Measurements from ENCODE around the gene DHRS7. TPM values are rescaled to one million over a fixed set of nuclear protein-coding genes. Genes with fewer than 3 reads are reported as not detected.
"Not testable (repeated sequence)": the region's sequence is repeated elsewhere in the genome, so short reads cannot be mapped to it uniquely, and the experiment has no call there.

Gene DHRS7
- total RNA-seq, 3 donors from 2014 or later = 30.1 to 41.7 (median 35.2) TPM

DNA sequence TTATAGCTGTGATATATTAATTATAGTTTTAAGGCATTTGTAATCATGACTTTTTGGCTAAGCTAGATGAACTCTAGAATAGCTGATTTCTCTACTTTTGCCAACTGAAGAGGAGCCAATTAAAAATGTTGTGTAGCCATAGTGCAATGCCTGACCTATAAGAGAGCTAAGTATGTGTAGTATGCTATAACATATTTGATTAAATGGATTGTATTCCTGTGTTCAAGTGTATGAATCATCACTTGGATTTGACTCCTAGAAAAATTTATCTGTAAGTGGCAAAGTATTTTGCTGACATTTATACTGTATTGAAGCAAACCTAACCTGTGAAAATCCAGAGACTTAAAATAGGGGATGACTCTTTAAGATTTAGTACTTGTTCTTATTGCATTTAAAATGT, 39.3 kb downstream of the DHRS7 start:
- ATAC-seq = no peak
- Mint-ChIP-seq H3K4me1 (ENCODE audit: low read depth) (no peaks in the 10 kb centered on the region), H3K36me3 (ENCODE audit: insufficient read depth) (peaks cover 64% of the 10 kb centered on the region), H3K27me3 (ENCODE audit: low read depth) (no peaks in the 10 kb centered on the region), H3K9me3 (no peaks in the 10 kb centered on the region), H3K4me3 (no peak overlapping the region)
- DNase-seq = no peak

DNA sequence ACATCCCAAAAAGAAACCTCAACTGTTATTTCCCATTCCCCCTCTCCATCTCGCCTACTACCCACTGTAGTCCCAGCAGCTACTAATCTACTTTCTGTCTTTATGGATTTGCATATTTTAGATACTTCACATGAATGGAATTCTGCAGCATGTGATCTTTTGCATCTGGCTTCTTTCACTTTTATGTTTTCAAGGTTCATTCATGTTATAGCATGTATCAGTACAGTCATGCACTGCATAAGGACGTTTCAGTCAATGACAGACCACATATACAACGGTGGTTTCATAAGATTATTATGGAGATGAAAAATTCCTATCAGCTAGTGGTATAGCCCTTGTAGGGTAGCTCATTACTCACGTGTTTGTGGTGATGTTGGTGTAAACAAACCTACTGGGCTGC, 49.0 kb downstream of the DHRS7 start:
- Mint-ChIP-seq H3K36me3 (ENCODE audit: insufficient read depth) (peaks cover 29% of the 10 kb centered on the region), H3K9me3 (no peaks in the 10 kb centered on the region), H3K4me1 (ENCODE audit: low read depth) (peaks cover 2% of the 10 kb centered on the region)

DNA sequence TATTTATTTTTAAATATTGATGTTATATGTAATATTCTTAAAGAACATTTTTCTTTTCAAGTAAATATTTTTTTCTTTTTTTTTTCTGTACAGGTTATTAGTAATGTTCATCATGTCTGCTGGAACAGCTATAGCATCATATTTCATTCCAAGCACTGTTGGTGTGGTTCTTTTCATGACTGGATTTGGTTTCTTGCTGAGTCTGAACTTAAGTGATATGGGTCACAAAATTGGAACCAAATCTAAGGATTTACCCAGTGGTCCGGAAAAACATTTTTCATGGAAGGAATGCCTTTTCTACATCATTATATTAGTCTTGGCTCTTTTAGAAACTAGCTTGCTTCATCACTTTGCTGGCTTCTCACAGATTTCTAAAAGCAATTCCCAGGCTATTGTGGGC, 50.3 kb downstream of the DHRS7 start:
- Mint-ChIP-seq H3K27me3 (ENCODE audit: low read depth) (no peaks in the 10 kb centered on the region), H3K36me3 (ENCODE audit: insufficient read depth) (peaks cover 31% of the 10 kb centered on the region)

More for the DNA sequence above, 49.0 kb downstream of the DHRS7 start:
- Mint-ChIP-seq H3K4me3 (no peak overlapping the region), H3K27me3 (ENCODE audit: low read depth) (no peaks in the 10 kb centered on the region)
- ATAC-seq (no peak), DNase-seq (no peak)

DNA sequence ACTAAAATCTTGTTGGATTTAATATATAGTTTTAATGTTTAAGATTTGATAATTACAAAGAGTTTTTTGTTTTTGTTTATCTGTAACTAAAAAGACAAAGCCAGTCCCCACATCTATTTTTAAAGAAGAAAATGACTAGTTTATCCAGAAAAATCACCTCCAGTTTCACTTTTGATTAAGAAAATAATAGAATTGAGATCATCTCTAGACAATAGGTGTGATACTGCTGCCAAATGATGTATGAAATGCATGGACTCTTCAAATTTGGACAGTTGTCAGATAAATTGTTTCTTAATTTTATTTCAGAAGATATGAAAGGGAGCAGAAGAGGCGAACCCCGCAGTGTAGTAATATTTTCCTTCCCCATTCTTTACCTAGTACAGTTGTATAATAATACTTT, 53.5 kb downstream of the DHRS7 start:
- Mint-ChIP-seq H3K4me3 (no peak overlapping the region), H3K27me3 (ENCODE audit: low read depth) (no peaks in the 10 kb centered on the region), H3K9me3 (no peaks in the 10 kb centered on the region), H3K4me1 (ENCODE audit: low read depth) (peaks cover 13% of the 10 kb centered on the region), H3K36me3 (ENCODE audit: insufficient read depth) (peaks cover 33% of the 10 kb centered on the region)
- ATAC-seq (no peak), DNase-seq (no peak)

More for the DNA sequence above, 50.3 kb downstream of the DHRS7 start:
- DNase-seq = no peak
- ATAC-seq = no peak
- Mint-ChIP-seq H3K4me1 (ENCODE audit: low read depth) (peaks cover 4% of the 10 kb centered on the region), H3K9me3 (no peaks in the 10 kb centered on the region), H3K4me3 (no peak overlapping the region)

DNA sequence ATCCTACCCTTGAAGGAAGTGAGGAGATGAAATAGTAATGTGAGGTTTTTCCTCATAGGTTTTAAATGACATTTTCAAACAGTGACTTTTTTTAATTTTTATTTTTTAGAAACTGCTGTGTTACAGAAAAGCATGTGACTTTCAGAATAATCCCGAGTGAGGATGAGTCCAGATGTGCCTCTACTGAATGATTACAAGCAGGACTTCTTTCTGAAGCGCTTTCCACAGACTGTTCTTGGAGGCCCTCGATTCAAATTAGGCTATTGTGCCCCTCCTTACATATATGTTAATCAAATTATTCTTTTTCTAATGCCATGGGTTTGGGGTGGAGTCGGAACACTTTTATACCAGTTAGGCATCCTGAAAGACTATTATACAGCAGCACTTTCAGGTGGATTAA, 57.7 kb downstream of the DHRS7 start:
- Mint-ChIP-seq H3K27me3 (ENCODE audit: low read depth) (no peaks in the 10 kb centered on the region), H3K4me3 (no peak overlapping the region), H3K4me1 (ENCODE audit: low read depth) (peaks cover 21% of the 10 kb centered on the region), H3K36me3 (ENCODE audit: insufficient read depth) (peaks cover 31% of the 10 kb centered on the region), H3K9me3 (no peaks in the 10 kb centered on the region)
- DNase-seq (no peak), ATAC-seq (no peak)

DNA sequence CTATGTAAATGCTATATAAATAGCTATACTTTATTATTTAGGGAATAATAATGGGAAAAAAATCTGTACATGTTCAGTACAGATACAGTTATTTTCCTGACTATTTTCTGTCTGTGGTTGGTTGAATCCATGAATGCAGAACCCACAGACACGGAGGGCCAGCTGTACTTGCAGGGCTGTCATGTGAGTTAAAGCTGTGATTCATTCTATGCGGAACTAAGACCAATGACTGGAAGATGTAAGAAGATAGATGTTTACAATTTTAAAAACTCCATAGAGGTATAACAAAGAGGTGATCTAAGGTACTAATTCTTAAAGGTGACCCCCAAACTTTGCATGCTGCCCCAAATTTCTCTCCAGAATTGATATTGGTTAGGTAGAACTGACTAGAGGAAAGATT, 58.9 kb downstream of the DHRS7 start:
- no peaks in the 10 kb centered on the region for H3K27me3 Mint-ChIP-seq (ENCODE audit: low read depth)
- H3K4me3 Mint-ChIP-seq = no peak overlapping the region
- DNase-seq (no peak), ATAC-seq (no peak)
- H3K36me3 Mint-ChIP-seq (ENCODE audit: insufficient read depth) = peaks cover 31% of the 10 kb centered on the region
- H3K9me3 Mint-ChIP-seq = no peaks in the 10 kb centered on the region
- peaks cover 25% of the 10 kb centered on the region for H3K4me1 Mint-ChIP-seq (ENCODE audit: low read depth)

DNA sequence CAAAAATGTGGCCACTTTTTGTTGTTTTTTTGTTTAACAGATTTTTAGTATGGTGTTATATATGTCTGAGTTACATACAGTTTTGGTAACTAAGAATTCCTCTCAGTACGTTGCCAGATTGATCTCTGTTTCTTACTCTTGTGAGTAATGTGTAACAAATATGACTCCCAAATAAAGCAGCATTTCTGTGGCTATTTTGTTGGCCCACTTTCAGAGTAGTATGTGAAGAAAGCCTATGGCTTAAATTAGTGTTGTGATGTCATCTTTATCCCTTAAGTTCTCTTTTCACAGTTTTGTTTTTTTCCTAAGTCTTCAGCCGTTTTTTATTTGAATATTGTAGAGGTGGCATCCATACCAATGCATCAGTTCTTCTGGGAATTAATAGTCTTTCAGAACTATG, 62.8 kb downstream of the DHRS7 start:
- H3K9me3 Mint-ChIP-seq = no peaks in the 10 kb centered on the region
- ATAC-seq (no peak), DNase-seq (no peak)
- peaks cover 26% of the 10 kb centered on the region for H3K36me3 Mint-ChIP-seq (ENCODE audit: insufficient read depth)
- H3K27me3 Mint-ChIP-seq (ENCODE audit: low read depth) = no peaks in the 10 kb centered on the region
- peaks cover 29% of the 10 kb centered on the region for H3K4me1 Mint-ChIP-seq (ENCODE audit: low read depth)
- no peak overlapping the region for H3K4me3 Mint-ChIP-seq

DNA sequence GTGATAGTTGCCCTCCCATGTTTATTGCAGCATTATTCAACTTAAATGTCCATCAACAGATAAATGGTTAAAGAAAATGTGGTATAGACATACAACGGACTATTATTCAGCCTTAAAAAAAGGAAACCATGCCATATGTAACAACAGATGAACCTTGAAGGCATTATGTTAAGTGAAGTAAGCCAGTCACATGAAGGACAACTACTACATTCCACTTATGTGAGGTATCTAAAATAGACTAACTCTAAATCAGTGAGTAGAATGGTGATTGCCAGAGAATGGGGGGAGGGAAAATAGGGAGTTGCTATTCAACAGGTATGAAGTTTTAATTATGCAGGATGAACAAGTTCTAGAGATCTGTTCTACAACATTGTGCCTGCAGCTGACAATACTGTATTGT, 63.4 kb downstream of the DHRS7 start:
- H3K36me3 Mint-ChIP-seq (ENCODE audit: insufficient read depth) = peaks cover 28% of the 10 kb centered on the region
- H3K4me1 Mint-ChIP-seq (ENCODE audit: low read depth) = peaks cover 31% of the 10 kb centered on the region
- H3K9me3 Mint-ChIP-seq = no peaks in the 10 kb centered on the region
- DNase-seq = no peak
- no peaks in the 10 kb centered on the region for H3K27me3 Mint-ChIP-seq (ENCODE audit: low read depth)
- H3K4me3 Mint-ChIP-seq = no peak overlapping the region
- ATAC-seq = no peak

DNA sequence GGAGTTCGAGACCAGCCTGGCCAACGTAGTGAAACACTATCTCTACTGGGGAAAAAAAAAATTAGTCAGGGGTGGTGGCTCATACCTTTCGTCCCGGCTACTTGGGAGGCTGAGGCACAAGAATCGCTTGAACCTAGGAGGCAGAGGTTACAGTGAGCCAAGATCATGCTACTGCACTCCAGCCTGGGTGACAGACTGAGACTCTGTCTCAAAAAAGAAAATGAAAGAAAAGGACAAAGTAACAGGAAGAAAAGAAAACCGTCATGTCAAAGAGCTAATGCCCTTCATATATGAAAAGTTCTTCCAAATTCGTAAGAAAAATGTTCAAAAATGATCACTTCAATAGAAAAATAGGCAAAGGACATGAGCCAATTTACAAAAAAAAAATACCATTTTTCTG, 65.3 kb downstream of the DHRS7 start:
- not testable (repeated sequence) for ATAC-seq; H3K4me3 Mint-ChIP-seq; DNase-seq; H3K9me3 Mint-ChIP-seq; H3K27me3 Mint-ChIP-seq (ENCODE audit: low read depth)
- Mint-ChIP-seq H3K36me3 (ENCODE audit: insufficient read depth) (peaks cover 30% of the 10 kb centered on the region), H3K4me1 (ENCODE audit: low read depth) (peaks cover 40% of the 10 kb centered on the region)

DNA sequence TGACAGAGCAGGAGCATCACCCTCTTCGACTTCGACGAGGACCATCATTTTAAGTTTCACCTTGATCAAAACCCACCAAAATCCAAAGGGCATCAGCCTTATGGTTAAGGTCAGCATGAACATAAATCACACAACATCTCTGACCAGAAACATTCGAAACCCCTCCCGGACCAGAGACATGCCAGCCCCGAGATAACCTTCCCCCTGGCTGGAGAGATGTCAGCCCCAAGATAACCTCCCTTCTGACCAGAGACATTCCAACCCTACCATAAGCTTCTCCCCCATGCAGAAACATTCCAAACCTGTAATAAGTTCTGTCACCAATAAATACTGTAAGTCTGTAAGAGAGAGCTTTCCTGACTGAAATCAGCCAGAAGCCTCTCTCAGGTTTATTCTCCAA, 67.2 kb downstream of the DHRS7 start:
- Mint-ChIP-seq H3K27me3 (ENCODE audit: low read depth) (no peaks in the 10 kb centered on the region), H3K9me3 (no peaks in the 10 kb centered on the region), H3K4me3 (no peak overlapping the region), H3K4me1 (ENCODE audit: low read depth) (peaks cover 53% of the 10 kb centered on the region), H3K36me3 (ENCODE audit: insufficient read depth) (peaks cover 28% of the 10 kb centered on the region)
- no peak for ATAC-seq
- DNase-seq = no peak

DNA sequence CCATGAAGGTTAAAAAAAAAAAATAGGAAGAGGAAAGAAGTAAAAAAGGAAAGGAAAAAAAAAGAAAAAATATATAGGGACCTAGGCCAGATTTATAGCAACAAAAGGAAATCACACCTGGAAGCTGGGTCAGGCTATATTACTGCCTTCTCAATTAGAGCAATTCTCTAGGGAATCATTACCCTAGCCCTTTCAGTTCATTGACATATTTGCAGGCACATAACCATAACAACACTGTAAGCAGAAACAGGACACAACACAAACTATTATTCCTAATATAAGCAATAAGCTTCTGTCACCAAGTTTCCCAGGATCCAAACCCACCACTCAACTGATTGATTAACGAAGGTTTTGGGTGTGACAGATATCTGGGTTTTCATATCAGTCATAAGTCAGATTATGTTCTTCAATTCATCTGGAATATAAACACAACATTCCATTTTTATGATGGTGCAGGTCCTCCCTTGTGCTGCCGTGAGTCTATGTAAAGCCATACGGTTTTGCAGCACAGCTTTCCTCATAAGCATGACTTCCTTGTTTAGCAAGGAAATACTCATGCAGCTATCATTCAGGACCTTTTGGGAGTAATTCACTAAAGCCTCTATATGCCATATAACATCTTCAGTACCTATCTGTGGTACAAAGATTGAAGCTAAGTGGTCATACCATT, 69.3 kb downstream of the DHRS7 start:
- no peak for DNase-seq
- no peak for ATAC-seq
- Mint-ChIP-seq H3K27me3 (ENCODE audit: low read depth) (no peaks in the 10 kb centered on the region), H3K4me3 (no peak overlapping the region), H3K4me1 (ENCODE audit: low read depth) (peaks cover 47% of the 10 kb centered on the region), H3K9me3 (no peaks in the 10 kb centered on the region), H3K36me3 (ENCODE audit: insufficient read depth) (peaks cover 24% of the 10 kb centered on the region)

DNA sequence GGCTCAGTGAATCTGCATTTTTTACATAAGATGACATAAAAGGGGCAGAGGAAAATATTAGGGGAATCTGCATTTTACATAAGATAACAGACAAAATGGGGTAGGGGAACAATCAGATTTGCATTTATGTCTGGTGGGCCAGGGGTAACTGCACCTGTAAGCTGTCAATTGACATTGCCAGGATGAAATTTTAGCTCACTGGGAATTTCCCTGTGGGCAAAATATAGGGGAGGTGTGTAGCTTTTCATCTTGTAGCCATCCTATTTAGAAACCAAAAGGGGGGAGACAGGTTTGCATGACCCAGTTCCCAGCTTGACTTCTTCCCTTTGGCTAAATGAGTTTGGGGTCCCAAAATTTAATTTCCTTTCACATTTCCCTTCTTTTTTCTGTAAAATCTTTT, 70.0 kb downstream of the DHRS7 start:
- Mint-ChIP-seq H3K4me3 (no peak overlapping the region), H3K4me1 (ENCODE audit: low read depth) (peaks cover 42% of the 10 kb centered on the region)
- no peak for ATAC-seq

DNA sequence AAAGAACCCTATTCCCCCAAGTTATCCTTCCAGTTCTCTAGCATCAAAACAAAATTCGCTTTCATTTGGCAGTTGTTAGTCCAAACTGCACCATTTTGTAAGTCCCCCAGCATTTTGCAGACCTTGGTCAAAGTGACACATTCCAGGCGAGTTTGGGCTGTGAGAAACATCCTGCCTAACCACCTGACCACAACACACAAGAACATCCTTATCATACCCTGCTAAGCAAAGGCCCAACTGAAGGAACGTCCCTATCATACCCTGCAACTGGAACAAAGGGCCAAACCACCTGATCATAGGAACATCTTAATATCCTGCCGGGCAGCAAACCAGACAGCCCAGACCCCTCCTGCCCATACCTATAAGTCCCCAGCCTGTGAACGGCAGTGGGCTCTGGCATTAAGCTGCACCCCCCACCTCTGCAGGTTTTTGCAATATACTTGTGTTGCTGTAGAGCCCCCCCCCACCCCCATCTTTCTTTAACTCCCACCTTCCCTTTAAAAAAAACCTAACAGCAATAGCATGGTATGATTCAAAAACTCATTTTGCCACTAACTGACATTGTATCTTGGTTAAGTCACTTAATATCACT, 70.8 kb downstream of the DHRS7 start:
- DNase-seq (no peak), ATAC-seq (no peak)
- Mint-ChIP-seq H3K27me3 (ENCODE audit: low read depth) (no peaks in the 10 kb centered on the region), H3K4me3 (peak overlapping the region; percentile 87), H3K36me3 (ENCODE audit: insufficient read depth) (peaks cover 18% of the 10 kb centered on the region), H3K4me1 (ENCODE audit: low read depth) (peaks cover 42% of the 10 kb centered on the region), H3K9me3 (no peaks in the 10 kb centered on the region)

More for the DNA sequence above, 70.0 kb downstream of the DHRS7 start:
- no peaks in the 10 kb centered on the region for H3K9me3 Mint-ChIP-seq
- peaks cover 22% of the 10 kb centered on the region for H3K36me3 Mint-ChIP-seq (ENCODE audit: insufficient read depth)
- no peak for DNase-seq
- H3K27me3 Mint-ChIP-seq (ENCODE audit: low read depth) = no peaks in the 10 kb centered on the region
